22Rv1 (cell line): ENCODE data around the gene ZNF385B.

Experiments
- CTCF ChIP-seq: fragments of 450-650 bp; IDR thresholded peaks from 2 replicates; pipeline ENCODE4 v1.5.1; 2017; ENCODE audit warnings: mild to moderate bottlenecking
- ZFX ChIP-seq: fragments of 450-650 bp; IDR thresholded peaks from 2 replicates; pipeline ENCODE4 v1.6.1; 2017; ENCODE audit warnings: antibody characterized with exemption, borderline replicate concordance

- TF ChIP-seq CTCF (no peak), ZFX (no peak)
These were observed 157.7 kb downstream of the ZNF385B start for GRCh38 chr2:179703702-179704101.
